AG08395 (cell line): Measurements from ENCODE around the gene TLCD3A.
"Not testable (repeated sequence)": the region's sequence is repeated elsewhere in the genome, so short reads cannot be mapped to it uniquely, and the experiment has no call there.

Experiments used
- DNase-seq: peaks from one replicate; pipeline ENCODE4 v3.0.0; 2012; ENCODE audit warnings: mixed read lengths, low spot score

TLCD3A gene

GRCh38 chr17:749359-749758, 17.0 kb downstream of the TLCD3A start:
- not testable (repeated sequence) for DNase-seq

GRCh38 chr17:750431-751037, 18.1 kb downstream of the TLCD3A start:
- no peak for DNase-seq

- DNase-seq, result peak; percentile 49
These were observed 19.0 kb downstream of the TLCD3A start for GRCh38 chr17:751269-752001.

- peak; percentile 96 for DNase-seq
These were observed 19.7 kb downstream of the TLCD3A start, which contains the start of gene GEMIN4 for GRCh38 chr17:752002-752619. GEMIN4 (minus strand) TSS chr17:752264; CDS start chr17:752142, 122 bp downstream.

- peak; percentile 65 for DNase-seq
These were observed 20.3 kb downstream of the TLCD3A start for GRCh38 chr17:752620-753219.

GRCh38 chr17:753418-753817, 21.0 kb downstream of the TLCD3A start:
- no peak for DNase-seq

GRCh38 chr17:755319-755961, 23.0 kb downstream of the TLCD3A start:
- DNase-seq, result not testable (repeated sequence)

- DNase-seq, result not testable (repeated sequence)
These were observed 23.7 kb downstream of the TLCD3A start for GRCh38 chr17:756010-756567.

GRCh38 chr17:759964-760363, 27.6 kb downstream of the TLCD3A start:
- DNase-seq, result no peak

- no peak for DNase-seq
These were observed 28.0 kb downstream of the TLCD3A start for GRCh38 chr17:760371-760770.

- DNase-seq, result no peak
These were observed 34.7 kb downstream of the TLCD3A start for GRCh38 chr17:767076-767475.

GRCh38 chr17:773016-773415, 40.6 kb downstream of the TLCD3A start:
- DNase-seq, result no peak

GRCh38 chr17:773467-774312, 41.3 kb downstream of the TLCD3A start:
- DNase-seq, result no peak

GRCh38 chr17:774313-774584, 41.9 kb downstream of the TLCD3A start:
- DNase-seq, result no peak

- DNase-seq, result no peak
These were observed 45.7 kb downstream of the TLCD3A start for GRCh38 chr17:778096-778495.

GRCh38 chr17:781805-782731, 49.7 kb downstream of the TLCD3A start, which contains the start of the genes GLOD4 and MRM3:
GLOD4 (minus strand) TSS chr17:782280; CDS start chr17:782255, 25 bp downstream.
MRM3 (plus strand) TSS chr17:782353; CDS start chr17:782379, 26 bp downstream.
- peak; percentile 97 for DNase-seq

GRCh38 chr17:784143-784542, 51.7 kb downstream of the TLCD3A start:
- DNase-seq, result no peak

- not testable (repeated sequence) for DNase-seq
These were observed 53.5 kb downstream of the TLCD3A start for GRCh38 chr17:785901-786300.

- no peak for DNase-seq
These were observed 55.3 kb downstream of the TLCD3A start for GRCh38 chr17:787641-788221.
